K562 (cell line): Measurements from ENCODE around the gene DCPS. TPM values are rescaled to one million over a fixed set of nuclear protein-coding genes. Genes with fewer than 3 reads are reported as not detected.

Experiments
- ATAC-seq: fragments of 200-7000 bp; cut with Tn5 transposase; 3 replicates; pipeline ENCODE4 v1.9.1; 2020; ENCODE audit warnings: moderate library complexity
- BruUV-seq: library from RNA; stranded (reverse); fragments of 400-500 nt; replicated peaks from 2 replicates; lab custom pipeline; 2021; lab: Mats Ljungman, UMichigan
- CTCF ChIA-PET: fragments of 300-600 bp; formaldehyde crosslinking; extraction: SDS; loops from one replicate; lab custom pipeline; 2021; ENCODE audit warnings: low intra/inter-chr PET ratio; lab: Yijun Ruan, JAX
- POLR2A ChIA-PET: fragments of 300-600, 350-650 bp; sonication (Branson Sonifier 250); formaldehyde crosslinking; extraction: SDS; loops from one replicate; lab custom pipeline; 2021; ENCODE audit warnings: antibody characterized with exemption, inconsistent platforms; lab: Yijun Ruan, JAX
- DNase-seq, 4 experiments: peaks; one replicate each; pipeline versions ENCODE4 v3.0.0 to v3.0.0-alpha.2; 2011 to 2018; ENCODE audit warnings: low spot score in 3 of 4, mixed read lengths in 3 of 4; ENCODE audit errors: extremely low read depth in 1 of 4
- FAIRE-seq: peaks from 2 replicates; lab custom pipeline; 2011; peaks lifted over from hg19 to GRCh38; lab: Jason Lieb, UNC
- H2AFZ ChIP-seq: 2 replicates; pipeline ENCODE4 v1.6.0; 2011; ENCODE audit warnings: low read depth, low read length, control low read depth, inconsistent platforms
- H3K27ac ChIP-seq: fragments of 200-600 bp; 3 replicates; pipeline ENCODE4 v1.8.0; 2011; ENCODE audit warnings: low read depth, mild to moderate bottlenecking, control low read depth, inconsistent platforms, low read length, moderate library complexity, mixed read lengths; ENCODE audit errors: extremely low read depth
- H3K27me3 ChIP-seq, 2 experiments: fragments of 300-600 bp in 1 of 2; 2 replicates in 1 of 2; 3 replicates in 1 of 2; pipeline versions ENCODE4 v1.6.0 to v1.8.0; 2011; ENCODE audit warnings: inconsistent platforms in 2 of 2, low read length in 2 of 2, mild to moderate bottlenecking in 1 of 2, mixed read lengths in 1 of 2, moderate library complexity in 1 of 2; ENCODE audit not compliant: control insufficient read depth in 2 of 2, insufficient read depth in 2 of 2
- H3K36me3 ChIP-seq: fragments of 300-600 bp; 3 replicates; pipeline ENCODE4 v1.8.0; 2011; ENCODE audit warnings: mild to moderate bottlenecking, low read length, inconsistent platforms; ENCODE audit not compliant: control insufficient read depth, insufficient read depth
- H3K4me1 ChIP-seq, 2 experiments: fragments of 200-600 bp in 1 of 2; replicated peaks in 1 of 2; 2 replicates in 1 of 2; 3 replicates in 1 of 2; pipeline versions ENCODE4 v1.5.1 to v1.8.0; 2011; ENCODE audit warnings: inconsistent platforms in 2 of 2, low read length in 2 of 2, mild to moderate bottlenecking in 1 of 2, mixed read lengths in 1 of 2, moderate library complexity in 1 of 2; ENCODE audit not compliant: control insufficient read depth in 2 of 2, insufficient read depth in 2 of 2
- H3K4me2 ChIP-seq: 2 replicates; pipeline ENCODE4 v1.6.1; 2011; ENCODE audit warnings: low read length, control low read depth, inconsistent platforms, mixed read lengths; ENCODE audit not compliant: insufficient read depth
- H3K4me3 ChIP-seq: fragments of 200-600 bp; sonication (generic), shearing (Covaris generic); 2 replicates; pipeline ENCODE4 v1.5.1; 2016; ENCODE audit warnings: control low read depth, inconsistent platforms
- H3K79me2 ChIP-seq: fragments of 200-600 bp; 3 replicates; pipeline ENCODE4 v1.8.0; 2011; ENCODE audit warnings: low read length, inconsistent platforms; ENCODE audit not compliant: control insufficient read depth, insufficient read depth
- H3K9ac ChIP-seq, 2 experiments: 2 replicates each; pipeline versions ENCODE4 v1.6.0 to v1.6.1; 2011; ENCODE audit warnings: low read depth in 2 of 2, low read length in 2 of 2, control low read depth in 1 of 2, inconsistent platforms in 1 of 2, mild to moderate bottlenecking in 1 of 2, mixed read lengths in 1 of 2; ENCODE audit not compliant: insufficient read depth in 1 of 2
- H3K9me1 ChIP-seq: one replicate; pipeline ENCODE4 v1.6.0; 2011; ENCODE audit warnings: inconsistent platforms, mild to moderate bottlenecking, low read length, moderate library complexity; ENCODE audit not compliant: control insufficient read depth, insufficient read depth
- H3K9me3 ChIP-seq: replicated peaks from 2 replicates; pipeline ENCODE4 v1.5.1; 2011; ENCODE audit warnings: low read depth, low read length, inconsistent platforms; ENCODE audit not compliant: control insufficient read depth, insufficient read depth
- H4K20me1 ChIP-seq: replicated peaks from 2 replicates; pipeline ENCODE4 v1.6.1; 2011; ENCODE audit warnings: low read length, inconsistent platforms, mixed read lengths; ENCODE audit not compliant: control insufficient read depth, insufficient read depth
- CREM ChIP-seq: IDR thresholded peaks from 2 replicates; pipeline ENCODE4 v1.6.1; 2014; ENCODE audit warnings: antibody characterized with exemption, low read depth
- KLF1 ChIP-seq: fragments of 450-650 bp; IDR thresholded peaks from 2 replicates; pipeline ENCODE4 v1.6.1; 2016; ENCODE audit warnings: missing genetic modification characterization, missing compliant biosample characterization
- NR2C2 ChIP-seq, 2 experiments: fragments of 200-800 bp in 1 of 2; sonication (Bioruptor generic) in 1 of 2; sonication (generic) in 1 of 2; formaldehyde crosslinking in 1 of 2; IDR thresholded peaks; 2 replicates each; pipeline versions ENCODE4 v1.6.1 to v1.8.0; 2016 to 2022; ENCODE audit warnings: mild to moderate bottlenecking in 1 of 2, missing compliant biosample characterization in 1 of 2, missing genetic modification characterization in 1 of 2, missing genetic modification reagents in 1 of 2
- RAD21 ChIP-seq, 2 experiments: fragments of 250-450 bp in 1 of 2; fragments of 450-650 bp in 1 of 2; sonication (Bioruptor Pico) in 1 of 2; formaldehyde crosslinking in 1 of 2; IDR thresholded peaks in 1 of 2; conservative IDR thresholded peaks in 1 of 2; 2 replicates each; pipeline versions ENCODE4 v1.4.0 to v1.8.0; 2020 to 2022; ENCODE audit warnings: mild to moderate bottlenecking in 2 of 2, moderate library complexity in 1 of 2
- RAD51 ChIP-seq: fragments of 450-650 bp; IDR thresholded peaks from 2 replicates; pipeline ENCODE4 v1.7.1; 2016; ENCODE audit warnings: low read depth, mild to moderate bottlenecking, borderline replicate concordance
- WGBS: fragments of 100-300 bp; shearing (Covaris generic); methylation state at CpG from one replicate; pipeline ENCODE4 v1.1.6; 2016; ENCODE audit warnings: low coverage, mixed read lengths; ENCODE audit not compliant: insufficient coverage; ENCODE audit errors: missing lambda C conversion rate; 5-methylcytosine and 5-hydroxymethylcytosine counted together
- in situ Hi-C: fragments of 300-500 bp; cut with MboI; formaldehyde crosslinking; loops from 4 replicates; pipeline ENCODE4 v1.15.0; 2018; ENCODE audit warnings: inconsistent platforms, mixed read lengths
- intact Hi-C: fragments of 100-400 bp; cut with micrococcal nuclease; formaldehyde crosslinking; loops from 2 replicates; pipeline ENCODE4 v1.14.2; 2022
- polyA plus RNA-seq, 8 experiments: library from polyadenylated mRNA; depleted of rRNA in 4 of 8; stranded (reverse) in 5 of 8; unstranded in 3 of 8; fragments of >200 nt; fragmentation: Nextera tagmentation in 2 of 8; fragmentation: Illumina TruSeq in 1 of 8; extraction: Ambion mirVana in 2 of 8; extraction: Trizol in 1 of 8; gene quantifications; 2 replicates each; pipeline versions ENCODE4 v1.2.1 to v1.2.3, GENCODE V29; 2011 to 2014; ENCODE audit warnings: inconsistent platforms in 1 of 8, missing spikeins in 1 of 8
- total RNA-seq, 7 experiments: library from RNA; depleted of rRNA in 6 of 7; stranded (reverse); fragments of >200 nt in 6 of 7; fragmentation: Illumina TruSeq in 2 of 7; extraction: Trizol in 2 of 7; gene quantifications; 2 replicates each; pipeline versions ENCODE4 v1.2.1 to v1.2.3, GENCODE V29; 2011 to 2021; ENCODE audit warnings: low replicate concordance in 1 of 7
- TF ChIP-seq, protein P1 (sequence below): sonication (generic); IDR thresholded peaks from 2 replicates; pipeline ENCODE4 v1.6.1; 2016
- TF ChIP-seq, protein P2 (sequence below): fragments of 450-650 bp; formaldehyde crosslinking; IDR thresholded peaks from 2 replicates; pipeline ENCODE4 v1.4.0; 2020; ENCODE audit warnings: mild to moderate bottlenecking, moderate library complexity
- TF ChIP-seq, protein P3 (sequence below): fragments of 450-650 bp; formaldehyde crosslinking; IDR thresholded peaks from 2 replicates; pipeline ENCODE4 v1.4.0; 2020; ENCODE audit warnings: mild to moderate bottlenecking, moderate library complexity
- TF ChIP-seq, protein P4 (sequence below): sonication (generic); formaldehyde crosslinking; IDR thresholded peaks from 2 replicates; pipeline ENCODE4 v1.5.0; 2020; ENCODE audit warnings: missing genetic modification reagents
- TF ChIP-seq, protein P5 (sequence below): sonication (generic); formaldehyde crosslinking; IDR thresholded peaks from 2 replicates; pipeline ENCODE4 v1.8.1; 2023; ENCODE audit warnings: mild to moderate bottlenecking, missing genetic modification reagents

The DCPS gene
- total and polyA plus RNA-seq, 9 of the 15 experiments (the other 6 are each of a cell fraction or from before 2014, with no cell fraction given), result 8.7 to 38.1 (median 17.9) TPM

DNA sequence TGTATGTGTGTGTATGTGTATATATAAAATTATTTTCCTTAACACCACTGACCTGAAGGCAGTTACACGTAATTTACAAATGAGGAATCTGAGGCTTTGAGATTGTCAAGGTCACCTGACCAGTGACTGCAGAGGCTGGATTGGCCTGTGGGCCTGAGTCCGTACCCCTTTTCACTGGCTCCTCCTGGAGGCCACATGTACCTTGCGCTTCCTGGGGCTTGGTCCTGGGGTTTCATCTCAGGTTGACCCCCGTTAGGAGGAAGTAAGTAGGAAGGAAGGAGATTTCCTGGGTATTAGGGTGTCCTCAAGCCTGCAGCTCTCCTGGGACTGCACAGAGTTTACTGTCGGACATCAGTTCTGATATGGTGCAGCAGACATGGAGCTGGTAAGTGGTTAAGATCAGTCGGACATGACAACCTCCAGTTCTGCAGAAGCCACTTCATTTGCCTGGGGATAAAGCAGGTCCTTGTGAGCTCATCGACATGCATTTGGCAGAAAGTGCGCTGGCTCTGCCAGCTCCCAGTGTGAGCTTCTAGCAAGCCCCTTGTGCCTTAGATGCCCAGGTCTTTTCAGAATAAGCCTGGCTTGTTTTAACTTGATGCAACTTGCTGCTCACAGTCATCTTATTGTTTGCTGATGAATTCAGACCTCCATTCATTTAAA, 88.2 kb downstream of the DCPS start:
- no peak overlapping the region for H3K4me3 ChIP-seq
- H3K27ac ChIP-seq, result no peak overlapping the region
- CTCF ChIA-PET, result interaction anchor here (0.8 to 3.1 kb wide), 2 partner anchors 81 to 84 kb away, joined by 3 to 27 read pairs; no protein-coding TSS in a partner anchor
- no peaks in the 10 kb centered on the region for H3K9me1 ChIP-seq
- ATAC-seq, result peak; percentile 93
- intact Hi-C loops (loop anchor here (1.0 to 5.0 kb wide), 2 partner anchors 45 to 82 kb away; no protein-coding TSS in a partner anchor), in situ Hi-C loops (no loop called here)
- no TSS peak for BruUV-seq
- no peaks in the 10 kb centered on the region for H3K36me3 ChIP-seq
- no peaks in the 10 kb centered on the region for H3K27me3 ChIP-seq
- 53% methylated on average over 8 of the region's 8 CpGs for WGBS
- peak; percentile 26 to 52 (median 42) for DNase-seq
- no peaks in the 10 kb centered on the region for H3K79me2 ChIP-seq
- FAIRE-seq, result peak; percentile 72
- POLR2A ChIA-PET, result interaction anchor here (0.6 to 0.7 kb wide), 2 partner anchors 11 to 322 kb away, joined by 3 read pairs; no protein-coding TSS in a partner anchor
- no peaks in the 10 kb centered on the region; a peak in 4 of 5 replicates for H3K4me1 ChIP-seq
- H3K9me3 ChIP-seq, result no peaks in the 10 kb centered on the region
- H3K9ac ChIP-seq, result no peak overlapping the region
- no peak overlapping the region for H2AFZ ChIP-seq
- no peak overlapping the region for H3K4me2 ChIP-seq
- H4K20me1 ChIP-seq, result peaks cover 9% of the 10 kb centered on the region; the same call in 1 of the 2 replicates
- TF ChIP-seq, protein P1, sequence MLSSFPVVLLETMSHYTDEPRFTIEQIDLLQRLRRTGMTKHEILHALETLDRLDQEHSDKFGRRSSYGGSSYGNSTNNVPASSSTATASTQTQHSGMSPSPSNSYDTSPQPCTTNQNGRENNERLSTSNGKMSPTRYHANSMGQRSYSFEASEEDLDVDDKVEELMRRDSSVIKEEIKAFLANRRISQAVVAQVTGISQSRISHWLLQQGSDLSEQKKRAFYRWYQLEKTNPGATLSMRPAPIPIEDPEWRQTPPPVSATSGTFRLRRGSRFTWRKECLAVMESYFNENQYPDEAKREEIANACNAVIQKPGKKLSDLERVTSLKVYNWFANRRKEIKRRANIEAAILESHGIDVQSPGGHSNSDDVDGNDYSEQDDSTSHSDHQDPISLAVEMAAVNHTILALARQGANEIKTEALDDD, result peak; percentile 29; the same call in 1 of the 2 replicates
- TF ChIP-seq, protein P2, sequence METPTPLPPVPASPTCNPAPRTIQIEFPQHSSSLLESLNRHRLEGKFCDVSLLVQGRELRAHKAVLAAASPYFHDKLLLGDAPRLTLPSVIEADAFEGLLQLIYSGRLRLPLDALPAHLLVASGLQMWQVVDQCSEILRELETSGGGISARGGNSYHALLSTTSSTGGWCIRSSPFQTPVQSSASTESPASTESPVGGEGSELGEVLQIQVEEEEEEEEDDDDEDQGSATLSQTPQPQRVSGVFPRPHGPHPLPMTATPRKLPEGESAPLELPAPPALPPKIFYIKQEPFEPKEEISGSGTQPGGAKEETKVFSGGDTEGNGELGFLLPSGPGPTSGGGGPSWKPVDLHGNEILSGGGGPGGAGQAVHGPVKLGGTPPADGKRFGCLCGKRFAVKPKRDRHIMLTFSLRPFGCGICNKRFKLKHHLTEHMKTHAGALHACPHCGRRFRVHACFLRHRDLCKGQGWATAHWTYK (CRISPR knock-in tag), result no peak
- TF ChIP-seq NR2C2 (CRISPR knock-in tag; IDR thresholded peaks at IDR 0.05) (no peak), NR2C2 (tag; IDR thresholded peaks at IDR 0.05) (no peak), KLF1 (tag) (no peak), RAD21 (CRISPR knock-in tag; conservative IDR thresholded peaks at IDR 0.05 in 1 of 2, IDR thresholded peaks at IDR 0.05 in 1 of 2) (peak; percentile 56 to 81; a peak in 3 of 4 replicates), RAD51 (peak; percentile 68; the same call in 1 of the 2 replicates), CREM (no peak)
- TF ChIP-seq, protein P3, sequence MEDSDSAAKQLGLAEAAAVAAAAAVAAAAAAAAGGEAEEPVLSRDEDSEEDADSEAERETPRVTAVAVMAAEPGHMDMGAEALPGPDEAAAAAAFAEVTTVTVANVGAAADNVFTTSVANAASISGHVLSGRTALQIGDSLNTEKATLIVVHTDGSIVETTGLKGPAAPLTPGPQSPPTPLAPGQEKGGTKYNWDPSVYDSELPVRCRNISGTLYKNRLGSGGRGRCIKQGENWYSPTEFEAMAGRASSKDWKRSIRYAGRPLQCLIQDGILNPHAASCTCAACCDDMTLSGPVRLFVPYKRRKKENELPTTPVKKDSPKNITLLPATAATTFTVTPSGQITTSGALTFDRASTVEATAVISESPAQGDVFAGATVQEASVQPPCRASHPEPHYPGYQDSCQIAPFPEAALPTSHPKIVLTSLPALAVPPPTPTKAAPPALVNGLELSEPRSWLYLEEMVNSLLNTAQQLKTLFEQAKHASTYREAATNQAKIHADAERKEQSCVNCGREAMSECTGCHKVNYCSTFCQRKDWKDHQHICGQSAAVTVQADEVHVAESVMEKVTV (CRISPR knock-in tag), result peak; percentile 21; the same call in 1 of the 2 replicates
- TF ChIP-seq, protein P4, sequence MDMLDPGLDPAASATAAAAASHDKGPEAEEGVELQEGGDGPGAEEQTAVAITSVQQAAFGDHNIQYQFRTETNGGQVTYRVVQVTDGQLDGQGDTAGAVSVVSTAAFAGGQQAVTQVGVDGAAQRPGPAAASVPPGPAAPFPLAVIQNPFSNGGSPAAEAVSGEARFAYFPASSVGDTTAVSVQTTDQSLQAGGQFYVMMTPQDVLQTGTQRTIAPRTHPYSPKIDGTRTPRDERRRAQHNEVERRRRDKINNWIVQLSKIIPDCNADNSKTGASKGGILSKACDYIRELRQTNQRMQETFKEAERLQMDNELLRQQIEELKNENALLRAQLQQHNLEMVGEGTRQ (CRISPR knock-in tag), result peak; percentile 69
- TF ChIP-seq, protein P5, sequence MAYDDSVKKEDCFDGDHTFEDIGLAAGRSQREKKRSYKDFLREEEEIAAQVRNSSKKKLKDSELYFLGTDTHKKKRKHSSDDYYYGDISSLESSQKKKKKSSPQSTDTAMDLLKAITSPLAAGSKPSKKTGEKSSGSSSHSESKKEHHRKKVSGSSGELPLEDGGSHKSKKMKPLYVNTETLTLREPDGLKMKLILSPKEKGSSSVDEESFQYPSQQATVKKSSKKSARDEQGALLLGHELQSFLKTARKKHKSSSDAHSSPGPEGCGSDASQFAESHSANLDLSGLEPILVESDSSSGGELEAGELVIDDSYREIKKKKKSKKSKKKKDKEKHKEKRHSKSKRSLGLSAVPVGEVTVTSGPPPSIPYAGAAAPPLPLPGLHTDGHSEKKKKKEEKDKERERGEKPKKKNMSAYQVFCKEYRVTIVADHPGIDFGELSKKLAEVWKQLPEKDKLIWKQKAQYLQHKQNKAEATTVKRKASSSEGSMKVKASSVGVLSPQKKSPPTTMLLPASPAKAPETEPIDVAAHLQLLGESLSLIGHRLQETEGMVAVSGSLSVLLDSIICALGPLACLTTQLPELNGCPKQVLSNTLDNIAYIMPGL (CRISPR knock-in tag), result no peak
